ENCODE results near the gene IRAK1BP1. TPM values are rescaled to one million over a fixed set of nuclear protein-coding genes. Genes with fewer than 3 reads are reported as not detected.
"Not testable (repeated sequence)": the region's sequence is repeated elsewhere in the genome, so short reads cannot be mapped to it uniquely, and the experiment has no call there.

Gene IRAK1BP1
- total RNA-seq, 1 donor from 2014 or later = 3.6 TPM

DNA sequence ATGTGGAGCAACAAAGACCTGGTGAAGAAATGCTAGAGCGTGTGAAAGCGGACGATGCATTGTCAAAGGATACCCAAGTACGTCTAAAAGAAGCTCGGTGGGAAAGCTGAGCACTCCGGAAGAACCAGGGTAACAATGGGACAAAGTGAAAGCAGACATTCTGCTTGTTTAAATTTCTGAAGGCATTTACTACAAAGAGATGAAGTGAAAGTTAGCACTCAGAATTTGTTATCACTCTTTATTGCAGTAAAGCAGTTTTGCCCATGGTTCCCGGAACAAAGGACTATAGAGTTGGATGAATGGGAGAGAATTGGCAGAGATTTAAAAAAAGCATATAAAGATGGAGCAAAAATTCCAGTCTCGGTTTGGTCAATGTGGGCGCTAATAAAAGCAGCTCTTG is 12.8 kb upstream of the IRAK1BP1 start:
- Mint-ChIP-seq H3K27ac (no peak overlapping the region), H3K9me3 (no peaks in the 10 kb centered on the region), H3K36me3 (ENCODE audit: low read depth) (no peaks in the 10 kb centered on the region), H3K27me3 (no peaks in the 10 kb centered on the region), H3K4me3 (no peak overlapping the region), H3K4me1 (peaks cover 2% of the 10 kb centered on the region)
- intact Hi-C loops (cut with micrococcal nuclease) = no loop called here
- DNase-seq = no peak

DNA sequence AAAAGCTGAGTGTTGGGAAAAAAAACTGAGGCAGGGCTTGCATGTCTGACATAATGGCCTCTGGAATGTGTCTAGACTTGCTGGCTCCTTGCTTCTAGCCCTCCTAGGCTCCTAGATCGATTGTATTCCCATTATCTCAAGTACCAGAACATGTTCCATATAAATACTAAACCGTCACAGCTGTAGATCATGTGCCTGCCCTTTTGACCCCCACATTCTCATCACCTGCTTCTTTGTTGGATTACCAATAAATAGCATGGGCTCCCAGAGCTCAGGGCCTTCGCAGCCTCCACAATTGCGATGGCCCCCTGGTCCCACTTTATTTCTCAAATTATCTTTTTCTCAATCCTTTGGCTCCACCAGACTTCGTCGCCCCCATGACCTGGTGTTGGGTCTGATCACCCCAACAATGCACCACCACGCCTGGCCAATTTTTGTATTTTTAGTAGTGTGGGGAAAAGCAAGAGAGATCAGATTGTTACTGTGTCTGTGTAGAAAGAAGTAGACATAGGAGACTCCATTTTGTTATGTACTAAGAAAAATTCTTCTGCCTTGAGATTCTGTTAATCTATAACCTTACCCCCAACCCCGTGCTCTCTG is 8.9 kb upstream of the IRAK1BP1 start:
- intact Hi-C loops (cut with micrococcal nuclease); H3K4me1 Mint-ChIP-seq; H3K27me3 Mint-ChIP-seq; H3K4me3 Mint-ChIP-seq; H3K9me3 Mint-ChIP-seq; H3K27ac Mint-ChIP-seq; H3K36me3 Mint-ChIP-seq (ENCODE audit: low read depth): not testable (repeated sequence)
- peak; percentile 28 for DNase-seq

DNA sequence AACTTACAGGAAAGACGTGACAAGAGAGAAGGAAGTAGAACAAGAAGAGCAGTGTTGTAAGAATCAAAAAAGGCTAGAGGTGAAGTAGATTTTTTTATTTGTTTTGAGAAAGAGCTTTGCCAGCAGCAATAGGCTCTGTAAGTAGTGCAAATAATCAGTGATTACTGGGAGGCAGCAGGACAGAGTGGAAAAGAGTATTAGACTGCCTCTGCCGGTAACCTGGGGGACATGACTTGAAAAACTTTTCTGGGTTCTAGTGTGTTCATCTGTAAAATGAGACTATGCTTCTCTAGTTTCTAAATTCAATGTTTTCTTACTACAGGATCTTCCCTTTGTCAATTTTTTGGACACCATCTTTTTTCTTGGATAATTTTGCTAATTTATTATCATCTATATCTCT is 5.8 kb upstream of the IRAK1BP1 start:
- H3K4me3 Mint-ChIP-seq = no peak overlapping the region
- intact Hi-C loops (cut with micrococcal nuclease) = no loop called here
- peaks cover 4% of the 10 kb centered on the region for H3K27me3 Mint-ChIP-seq
- H3K27ac Mint-ChIP-seq = no peak overlapping the region
- H3K4me1 Mint-ChIP-seq = peaks cover 2% of the 10 kb centered on the region
- no peaks in the 10 kb centered on the region for H3K36me3 Mint-ChIP-seq (ENCODE audit: low read depth)
- no peaks in the 10 kb centered on the region for H3K9me3 Mint-ChIP-seq
- no peak for DNase-seq

- no peak overlapping the region for H3K4me3 Mint-ChIP-seq
- no peaks in the 10 kb centered on the region for H3K9me3 Mint-ChIP-seq
- DNase-seq = peak; percentile 48
- intact Hi-C loops (cut with micrococcal nuclease) = no loop called here
- H3K4me1 Mint-ChIP-seq = peaks cover 14% of the 10 kb centered on the region
- peaks cover 4% of the 10 kb centered on the region for H3K27me3 Mint-ChIP-seq
- no peak overlapping the region for H3K27ac Mint-ChIP-seq
- no peaks in the 10 kb centered on the region for H3K36me3 Mint-ChIP-seq (ENCODE audit: low read depth)
Observed at GRCh38 chr6:78863576-78863975, 3.8 kb upstream of the IRAK1BP1 start.

- H3K27ac Mint-ChIP-seq = no peak overlapping the region
- no peaks in the 10 kb centered on the region for H3K36me3 Mint-ChIP-seq (ENCODE audit: low read depth)
- peaks cover 4% of the 10 kb centered on the region for H3K27me3 Mint-ChIP-seq
- H3K4me1 Mint-ChIP-seq = peaks cover 15% of the 10 kb centered on the region
- H3K9me3 Mint-ChIP-seq = no peaks in the 10 kb centered on the region
- intact Hi-C loops (cut with micrococcal nuclease) = loop anchor here (5.0 kb wide), 1 partner anchor 1137 kb away; the partner anchor contains the start of gene TTK
- DNase-seq = no peak
- no peak overlapping the region for H3K4me3 Mint-ChIP-seq
Observed at GRCh38 chr6:78864957-78865356, 2.4 kb upstream of the IRAK1BP1 start.

DNA sequence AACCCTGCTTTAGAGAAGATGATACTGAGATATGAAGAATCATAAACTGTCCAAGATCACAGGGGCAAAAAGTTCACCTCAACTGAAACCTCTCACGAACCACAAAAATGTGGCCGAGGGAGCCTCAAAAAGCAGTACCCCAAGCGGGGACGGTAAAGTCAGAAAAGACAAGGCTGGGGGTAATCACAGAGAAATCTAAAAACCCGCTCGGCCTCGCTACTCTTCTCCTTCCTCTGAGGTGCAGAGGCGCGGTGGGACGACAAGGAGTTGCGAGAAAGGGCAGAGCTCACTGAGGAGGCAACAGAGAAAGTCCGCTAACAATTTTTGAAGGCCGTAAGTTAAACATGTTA is 356 bp upstream of the IRAK1BP1 start:
- H3K27me3 Mint-ChIP-seq = peaks cover 4% of the 10 kb centered on the region

GRCh38 chr6:78868116-78868515 is 765 bp downstream of the IRAK1BP1 start:
- H3K36me3 Mint-ChIP-seq (ENCODE audit: low read depth) = peaks cover 7% of the 10 kb centered on the region
- H3K27ac Mint-ChIP-seq = peak overlapping the region; percentile 97
- intact Hi-C loops (cut with micrococcal nuclease) = loop anchor here (5.0 kb wide), 1 partner anchor 1134 kb away; the partner anchor contains the start of gene TTK
- H3K4me3 Mint-ChIP-seq = peak overlapping the region; percentile 97
- H3K27me3 Mint-ChIP-seq = peaks cover 4% of the 10 kb centered on the region
- peaks cover 22% of the 10 kb centered on the region for H3K4me1 Mint-ChIP-seq
- H3K9me3 Mint-ChIP-seq = no peaks in the 10 kb centered on the region
- DNase-seq = no peak

More for the DNA sequence above, 356 bp upstream of the IRAK1BP1 start:
- Mint-ChIP-seq H3K4me1 (peaks cover 22% of the 10 kb centered on the region), H3K36me3 (ENCODE audit: low read depth) (peaks cover 7% of the 10 kb centered on the region), H3K27ac (peak overlapping the region; percentile 97), H3K4me3 (peak overlapping the region; percentile 97), H3K9me3 (no peaks in the 10 kb centered on the region)
- intact Hi-C loops (cut with micrococcal nuclease) = loop anchor here (1.0 to 5.0 kb wide), 4 partner anchors 211 to 1135 kb away; partner anchors contain the start of genes HMGN3, LCA5, PHIP and TTK
- DNase-seq = no peak

DNA sequence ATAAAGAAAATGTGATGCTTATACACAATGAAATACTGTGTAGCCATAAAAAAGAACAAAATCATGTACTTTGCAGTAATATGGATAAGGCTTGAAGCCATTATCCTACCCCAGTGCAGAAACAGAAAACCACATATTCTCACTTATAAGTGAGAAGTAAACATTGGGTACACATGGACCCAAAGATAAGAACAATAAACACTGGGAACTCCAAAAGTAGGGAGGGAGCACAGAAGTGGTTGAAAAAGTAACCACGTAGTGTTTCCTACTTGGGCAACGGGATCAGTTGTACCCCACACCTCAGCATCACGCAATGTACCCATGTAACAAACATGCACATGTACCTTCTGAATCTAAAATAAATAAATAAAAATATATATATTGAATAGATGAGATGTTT is 8.2 kb downstream of the IRAK1BP1 start:
- no peak for DNase-seq
- H3K27ac Mint-ChIP-seq = no peak overlapping the region
- intact Hi-C loops (cut with micrococcal nuclease) = no loop called here
- H3K9me3 Mint-ChIP-seq = no peaks in the 10 kb centered on the region
- no peak overlapping the region for H3K4me3 Mint-ChIP-seq
- H3K27me3 Mint-ChIP-seq = no peaks in the 10 kb centered on the region
- H3K4me1 Mint-ChIP-seq = peaks cover 6% of the 10 kb centered on the region
- peaks cover 11% of the 10 kb centered on the region for H3K36me3 Mint-ChIP-seq (ENCODE audit: low read depth)

GRCh38 chr6:78883651-78884050 is 16.3 kb downstream of the IRAK1BP1 start:
- H3K36me3 Mint-ChIP-seq (ENCODE audit: low read depth) = peaks cover 10% of the 10 kb centered on the region
- DNase-seq = no peak
- H3K4me3 Mint-ChIP-seq = no peak overlapping the region
- H3K4me1 Mint-ChIP-seq = no peaks in the 10 kb centered on the region
- intact Hi-C loops (cut with micrococcal nuclease) = no loop called here
- no peak overlapping the region for H3K27ac Mint-ChIP-seq
- H3K27me3 Mint-ChIP-seq = no peaks in the 10 kb centered on the region
- no peaks in the 10 kb centered on the region for H3K9me3 Mint-ChIP-seq

DNA sequence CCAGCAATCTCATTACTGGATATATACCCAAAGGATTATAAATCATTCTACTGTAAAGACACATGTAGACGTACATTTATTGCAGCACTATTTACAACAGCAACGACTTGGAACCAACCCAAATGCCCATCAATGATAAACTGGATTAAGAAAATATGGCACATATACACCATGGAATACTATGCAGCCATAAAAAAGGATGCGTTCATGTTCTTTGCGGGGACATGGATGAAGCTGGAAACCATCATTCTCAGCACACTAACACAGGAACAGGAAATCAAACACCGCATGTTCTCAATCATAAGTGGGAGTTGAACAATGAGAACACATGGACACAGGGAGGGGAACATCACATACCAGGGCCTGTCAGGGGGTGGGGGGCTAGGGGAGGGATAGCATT is 22.6 kb downstream of the IRAK1BP1 start:
- H3K27ac Mint-ChIP-seq; H3K36me3 Mint-ChIP-seq (ENCODE audit: low read depth); intact Hi-C loops (cut with micrococcal nuclease); DNase-seq; H3K4me3 Mint-ChIP-seq; H3K9me3 Mint-ChIP-seq; H3K27me3 Mint-ChIP-seq; H3K4me1 Mint-ChIP-seq: not testable (repeated sequence)

GRCh38 chr6:78896227-78896626 is 28.9 kb downstream of the IRAK1BP1 start:
- Mint-ChIP-seq H3K36me3 (ENCODE audit: low read depth) (no peaks in the 10 kb centered on the region), H3K27ac (no peak overlapping the region), H3K27me3 (no peaks in the 10 kb centered on the region), H3K4me3 (no peak overlapping the region), H3K4me1 (no peaks in the 10 kb centered on the region), H3K9me3 (no peaks in the 10 kb centered on the region)
- no peak for DNase-seq
- intact Hi-C loops (cut with micrococcal nuclease) = no loop called here

GRCh38 chr6:78908621-78909020 is 41.3 kb downstream of the IRAK1BP1 start:
- Mint-ChIP-seq H3K4me3 (no peak overlapping the region), H3K36me3 (ENCODE audit: low read depth) (peaks cover 1% of the 10 kb centered on the region), H3K4me1 (peaks cover 9% of the 10 kb centered on the region), H3K27me3 (peaks cover 19% of the 10 kb centered on the region), H3K27ac (no peak overlapping the region), H3K9me3 (peaks cover 3% of the 10 kb centered on the region)
- intact Hi-C loops (cut with micrococcal nuclease) = no loop called here
- DNase-seq = no peak

- Mint-ChIP-seq H3K4me1 (peaks cover 9% of the 10 kb centered on the region), H3K27me3 (peaks cover 19% of the 10 kb centered on the region), H3K4me3 (no peak overlapping the region), H3K9me3 (peaks cover 3% of the 10 kb centered on the region), H3K36me3 (ENCODE audit: low read depth) (peaks cover 1% of the 10 kb centered on the region), H3K27ac (no peak overlapping the region)
- intact Hi-C loops (cut with micrococcal nuclease) = no loop called here
- no peak for DNase-seq
Observed at GRCh38 chr6:78909391-78909790, 42.0 kb downstream of the IRAK1BP1 start.

GRCh38 chr6:78910010-78910409 is 42.7 kb downstream of the IRAK1BP1 start:
- no peak for DNase-seq
- H3K4me1 Mint-ChIP-seq = peaks cover 9% of the 10 kb centered on the region
- peak overlapping the region; percentile 55 for H3K4me3 Mint-ChIP-seq
- peaks cover 3% of the 10 kb centered on the region for H3K9me3 Mint-ChIP-seq
- intact Hi-C loops (cut with micrococcal nuclease) = no loop called here
- peaks cover 19% of the 10 kb centered on the region for H3K27me3 Mint-ChIP-seq
- no peak overlapping the region for H3K27ac Mint-ChIP-seq
- H3K36me3 Mint-ChIP-seq (ENCODE audit: low read depth) = peaks cover 1% of the 10 kb centered on the region

- intact Hi-C loops (cut with micrococcal nuclease) = no loop called here
- H3K27me3 Mint-ChIP-seq = peaks cover 19% of the 10 kb centered on the region
- peak; percentile 69 for DNase-seq
- peaks cover 9% of the 10 kb centered on the region for H3K4me1 Mint-ChIP-seq
- H3K36me3 Mint-ChIP-seq (ENCODE audit: low read depth) = peaks cover 1% of the 10 kb centered on the region
- H3K9me3 Mint-ChIP-seq = peaks cover 6% of the 10 kb centered on the region
- no peak overlapping the region for H3K27ac Mint-ChIP-seq
- peak overlapping the region; percentile 55 for H3K4me3 Mint-ChIP-seq
Observed at GRCh38 chr6:78910591-78911171, 43.3 kb downstream of the IRAK1BP1 start.

All from activated CD4-positive, alpha-beta T cell treated with anti-CD3 and anti-CD28 coated beads, Interleukin-2, amount 10 ng/mL, durations not matched to agents 24 days and 14 days (primary cell).